Measurements from ENCODE around the gene PREX1. TPM values are rescaled to one million over a fixed set of nuclear protein-coding genes. Genes with fewer than 3 reads are reported as not detected.

The PREX1 gene
- polyA plus RNA-seq, 1 experiment, result 1.3 TPM

GRCh38 chr20:48740292-48740649 is 87.5 kb downstream of the PREX1 start:
- POLR2A ChIA-PET, result no interaction called here

GRCh38 chr20:48739395-48740291 is 88.2 kb downstream of the PREX1 start:
- Histone ChIP-seq H3K36me3 (ENCODE audit: control insufficient read depth, insufficient read depth, low read length) (peaks cover 1% of the 10 kb centered on the region; the same call in 1 of the 2 replicates), H3K4me3 (ENCODE audit: low read depth, low read length) (no peak overlapping the region), H3K27me3 (ENCODE audit: control insufficient read depth, insufficient read depth, low read length) (no peaks in the 10 kb centered on the region)
- POLR2A ChIA-PET, result no interaction called here
- no peak for DNase-seq (ENCODE audit: low read depth)
- TF ChIP-seq CTCF (IDR thresholded peaks at IDR 0.05; ENCODE audit: insufficient read depth, low read depth, low read length), result no peak
- CTCF ChIA-PET, result interaction anchor here (1.9 kb wide), 1 partner anchor 82 kb away, joined by 4 read pairs; no protein-coding TSS in a partner anchor

More at GRCh38 chr20:48740292-48740649, 87.5 kb downstream of the PREX1 start:
- Histone ChIP-seq H3K27me3 (ENCODE audit: control insufficient read depth, insufficient read depth, low read length) (no peaks in the 10 kb centered on the region), H3K36me3 (ENCODE audit: control insufficient read depth, insufficient read depth, low read length) (peaks cover 1% of the 10 kb centered on the region; the same call in 1 of the 2 replicates), H3K4me3 (ENCODE audit: low read depth, low read length) (no peak overlapping the region)
- TF ChIP-seq CTCF (IDR thresholded peaks at IDR 0.05; ENCODE audit: insufficient read depth, low read depth, low read length), result no peak
- CTCF ChIA-PET, result interaction anchor here (1.5 kb wide), 1 partner anchor 9 kb away, joined by 5 read pairs; no protein-coding TSS in a partner anchor
- DNase-seq (ENCODE audit: low read depth), result no peak

- CTCF ChIA-PET, result interaction anchor here (1.2 to 1.9 kb wide), 3 partner anchors 8 to 81 kb away, joined by 3 to 7 read pairs (median 4); no protein-coding TSS in a partner anchor
- DNase-seq (ENCODE audit: low read depth), result no peak
Observed at GRCh38 chr20:48738399-48739304, 89.1 kb downstream of the PREX1 start.

GRCh38 chr20:48738094-48738398 is 89.8 kb downstream of the PREX1 start:
- no peak for TF ChIP-seq CTCF (IDR thresholded peaks at IDR 0.05; ENCODE audit: insufficient read depth, low read depth, low read length)
- Histone ChIP-seq H3K4me3 (ENCODE audit: low read depth, low read length) (no peak overlapping the region), H3K27me3 (ENCODE audit: control insufficient read depth, insufficient read depth, low read length) (no peaks in the 10 kb centered on the region), H3K36me3 (ENCODE audit: control insufficient read depth, insufficient read depth, low read length) (no peaks in the 10 kb centered on the region)
- no peak for DNase-seq (ENCODE audit: low read depth)
- POLR2A ChIA-PET, result no interaction called here
- CTCF ChIA-PET, result interaction anchor here (1.1 to 1.9 kb wide), 4 partner anchors 9 to 81 kb away, joined by 3 to 7 read pairs (median 4); no protein-coding TSS in a partner anchor

More at GRCh38 chr20:48738399-48739304, 89.1 kb downstream of the PREX1 start:
- no peak for TF ChIP-seq CTCF (IDR thresholded peaks at IDR 0.05; ENCODE audit: insufficient read depth, low read depth, low read length)
- Histone ChIP-seq H3K27me3 (ENCODE audit: control insufficient read depth, insufficient read depth, low read length) (no peaks in the 10 kb centered on the region), H3K36me3 (ENCODE audit: control insufficient read depth, insufficient read depth, low read length) (peaks cover under 1% of the 10 kb centered on the region; the same call in 1 of the 2 replicates), H3K4me3 (ENCODE audit: low read depth, low read length) (no peak overlapping the region)
- POLR2A ChIA-PET, result no interaction called here

Data from BJ (cell line).